HEK293 (cell line): ENCODE results near the gene DND1.

Source experiments
- CTCF ChIA-PET: fragments of 350-600 bp; formaldehyde crosslinking; extraction: SDS; loops from one replicate; lab custom pipeline; 2021; ENCODE audit warnings: antibody characterized with exemption; lab: Yijun Ruan, JAX
- POLR2A ChIA-PET: fragments of 300-600 bp; formaldehyde crosslinking; extraction: SDS; loops from one replicate; lab custom pipeline; 2020; ENCODE audit warnings: antibody characterized with exemption, inconsistent platforms; lab: Yijun Ruan, JAX
- H3K27ac ChIP-seq: fragments of 200-500 bp; sonication (Bioruptor generic); 2 replicates; pipeline ENCODE4 v1.5.1; 2014; ENCODE audit warnings: low read depth, low read length, control low read depth, inconsistent platforms; ENCODE audit errors: extremely low read depth
- H3K36me3 ChIP-seq, 2 experiments: fragments of 200-500 bp in 1 of 2; sonication (Bioruptor generic) in 1 of 2; 1 replicate in 1 of 2; 2 replicates in 1 of 2; pipeline ENCODE4 v1.5.1; 2014 to 2017; ENCODE audit warnings: inconsistent platforms in 2 of 2, low read length in 2 of 2; ENCODE audit not compliant: control insufficient read depth in 2 of 2, insufficient read depth in 1 of 2
- H3K4me1 ChIP-seq: fragments of 200-500 bp; sonication (Bioruptor generic); 2 replicates; pipeline ENCODE4 v1.5.1; 2014; ENCODE audit warnings: mild to moderate bottlenecking, low read length, inconsistent platforms; ENCODE audit not compliant: control insufficient read depth, insufficient read depth
- H3K4me3 ChIP-seq: 2 replicates; pipeline ENCODE4 v1.5.1; 2011; ENCODE audit warnings: low read depth, mild to moderate bottlenecking, control low read depth, low read length, moderate library complexity
- H3K9me3 ChIP-seq: fragments of 200-500 bp; sonication (Bioruptor generic); 2 replicates; pipeline ENCODE4 v1.5.1; 2014; ENCODE audit warnings: low read depth, low read length, inconsistent platforms; ENCODE audit not compliant: control insufficient read depth, insufficient read depth
- SALL2 ChIP-seq: fragments of 450-650 bp; formaldehyde crosslinking; IDR thresholded peaks from 2 replicates; pipeline ENCODE4 v1.5.0; 2017; ENCODE audit warnings: missing biosample characterization, mild to moderate bottlenecking, missing genetic modification characterization, borderline replicate concordance
- SP7 ChIP-seq: fragments of 450-650 bp; formaldehyde crosslinking; IDR thresholded peaks from 2 replicates; pipeline ENCODE4 v1.5.1; 2016; ENCODE audit warnings: missing biosample characterization, missing genetic modification characterization
- TRIM28 ChIP-seq: IDR thresholded peaks from 2 replicates; pipeline ENCODE4 v1.6.1; 2011; ENCODE audit warnings: low read length, control low read depth, borderline replicate concordance
- TSHZ1 ChIP-seq: fragments of 450-650 bp; formaldehyde crosslinking; IDR thresholded peaks from 2 replicates; pipeline ENCODE4 v1.5.1; 2016; ENCODE audit warnings: missing biosample characterization, missing genetic modification characterization, borderline replicate concordance
- ZFP37 ChIP-seq: fragments of 450-650 bp; formaldehyde crosslinking; IDR thresholded peaks from 2 replicates; pipeline ENCODE4 v1.5.1; 2016; ENCODE audit warnings: missing biosample characterization, missing genetic modification characterization
- ZNF121 ChIP-seq: fragments of 450-650 bp; formaldehyde crosslinking; IDR thresholded peaks from 2 replicates; pipeline ENCODE4 v1.5.1; 2016; ENCODE audit warnings: missing biosample characterization, missing genetic modification characterization
- ZNF223 ChIP-seq: fragments of 450-650 bp; formaldehyde crosslinking; IDR thresholded peaks from 2 replicates; pipeline ENCODE4 v1.5.1; 2016; ENCODE audit warnings: missing biosample characterization, missing genetic modification characterization
- ZNF23 ChIP-seq: fragments of 450-650 bp; formaldehyde crosslinking; IDR thresholded peaks from 2 replicates; pipeline ENCODE4 v1.5.1; 2016; ENCODE audit warnings: missing biosample characterization, missing genetic modification characterization, borderline replicate concordance
- ZNF26 ChIP-seq: fragments of 450-650 bp; formaldehyde crosslinking; IDR thresholded peaks from 2 replicates; pipeline ENCODE4 v1.5.1; 2016; ENCODE audit warnings: missing biosample characterization, missing genetic modification characterization
- ZNF280D ChIP-seq: fragments of 450-650 bp; formaldehyde crosslinking; IDR thresholded peaks from 2 replicates; pipeline ENCODE4 v1.5.1; 2016; ENCODE audit warnings: missing biosample characterization, missing genetic modification characterization
- ZNF311 ChIP-seq: fragments of 450-650 bp; formaldehyde crosslinking; IDR thresholded peaks from 2 replicates; pipeline ENCODE4 v1.5.1; 2017; ENCODE audit warnings: missing biosample characterization, missing genetic modification characterization, borderline replicate concordance
- ZNF366 ChIP-seq: fragments of 450-650 bp; formaldehyde crosslinking; conservative IDR thresholded peaks from 2 replicates; pipeline ENCODE4 v1.5.1; 2016; ENCODE audit warnings: missing biosample characterization, missing genetic modification characterization
- ZNF404 ChIP-seq: fragments of 450-650 bp; formaldehyde crosslinking; IDR thresholded peaks from 2 replicates; pipeline ENCODE4 v1.5.1; 2017; ENCODE audit warnings: missing biosample characterization, missing genetic modification characterization
- ZNF426 ChIP-seq: fragments of 450-650 bp; formaldehyde crosslinking; IDR thresholded peaks from 2 replicates; pipeline ENCODE4 v1.5.1; 2017; ENCODE audit warnings: missing biosample characterization, missing genetic modification characterization, mild to moderate bottlenecking, inconsistent platforms, moderate library complexity
- ZNF621 ChIP-seq: fragments of 450-650 bp; formaldehyde crosslinking; IDR thresholded peaks from 2 replicates; pipeline ENCODE4 v1.5.1; 2017; ENCODE audit warnings: missing biosample characterization, missing genetic modification characterization
- ZXDB ChIP-seq: fragments of 450-650 bp; formaldehyde crosslinking; IDR thresholded peaks from 2 replicates; pipeline ENCODE4 v1.5.1; 2016; ENCODE audit warnings: missing biosample characterization, missing genetic modification characterization

DND1 gene

GRCh38 chr5:140630292-140631035 is 42.9 kb downstream of the DND1 start (continued):
- TF ChIP-seq ZNF311 (tag by site-specific recombination) (no peak), ZFP37 (tag by site-specific recombination) (no peak), ZNF26 (no peak), ZNF121 (no peak), TRIM28 (no peak)

- H3K9me3 ChIP-seq = no peaks in the 10 kb centered on the region; the same call in 1 of the 2 replicates
- no peak overlapping the region for H3K27ac ChIP-seq
- H3K4me1 ChIP-seq = no peaks in the 10 kb centered on the region
- no peaks in the 10 kb centered on the region for H3K36me3 ChIP-seq
- ChIA-PET POLR2A (no interaction called here), CTCF (no interaction called here)
- TF ChIP-seq TSHZ1 = no peak
- TF ChIP-seq SP7 (tag by site-specific recombination) = no peak
- no peak for TF ChIP-seq ZNF621 (tag by site-specific recombination)
- no peak for TF ChIP-seq ZNF426 (tag by site-specific recombination)
- TF ChIP-seq SALL2 (tag by site-specific recombination) = no peak
- TF ChIP-seq ZNF280D = no peak
- no peak for TF ChIP-seq ZNF223 (tag by site-specific recombination)
- no peak for TF ChIP-seq ZXDB (tag by site-specific recombination)
- TF ChIP-seq ZNF23 (tag by site-specific recombination) = no peak
- no peak for TF ChIP-seq ZNF366 (tag by site-specific recombination)
- TF ChIP-seq ZNF404 = no peak
- H3K4me3 ChIP-seq = no peak overlapping the region
Measured at GRCh38 chr5:140628711-140629110, 44.7 kb downstream of the DND1 start.
